Keratinocyte (primary cell): ENCODE data around the gene IFNA14.

Experiments used
- EZH2 ChIP-seq: IDR thresholded peaks from one replicate; pipeline ENCODE4 v1.6.1; 2012; ENCODE audit warnings: inconsistent platforms, mild to moderate bottlenecking, low read length, moderate library complexity
- TF ChIP-seq, protein P1 (sequence below), 3 experiments: IDR thresholded peaks in 1 of 3; conservative IDR thresholded peaks in 1 of 3; optimal IDR thresholded peaks in 1 of 3; 2 replicates in 2 of 3; 3 replicates in 1 of 3; pipeline versions ENCODE3 to v1.5.1; 2011; ENCODE audit warnings: low read length in 3 of 3, mild to moderate bottlenecking in 3 of 3, moderate library complexity in 2 of 3, control low read depth in 1 of 3, inconsistent platforms in 1 of 3; ENCODE audit not compliant: insufficient read depth in 2 of 3; ENCODE audit errors: extremely low read depth in 1 of 3

DNA sequence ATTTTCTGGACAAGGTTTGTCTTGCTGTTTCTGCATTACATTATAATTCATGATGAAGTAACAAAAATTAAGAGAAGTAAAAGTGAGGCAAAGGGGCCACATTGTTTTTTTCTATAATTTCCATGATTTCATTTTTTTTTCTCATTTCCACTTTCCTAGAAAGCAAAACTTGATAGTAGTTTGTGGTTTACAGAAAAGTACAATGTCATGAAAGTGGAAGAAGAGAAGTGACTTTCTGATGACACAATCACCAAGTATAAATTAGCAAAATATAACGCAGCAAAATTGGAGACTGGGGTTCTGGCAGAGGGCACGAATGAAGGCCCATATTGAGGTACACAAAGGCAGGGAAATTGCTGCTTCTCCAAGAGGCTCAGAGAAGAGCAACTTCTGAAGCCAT, 5.0 kb upstream of the IFNA14 start:
- TF ChIP-seq, protein P1, sequence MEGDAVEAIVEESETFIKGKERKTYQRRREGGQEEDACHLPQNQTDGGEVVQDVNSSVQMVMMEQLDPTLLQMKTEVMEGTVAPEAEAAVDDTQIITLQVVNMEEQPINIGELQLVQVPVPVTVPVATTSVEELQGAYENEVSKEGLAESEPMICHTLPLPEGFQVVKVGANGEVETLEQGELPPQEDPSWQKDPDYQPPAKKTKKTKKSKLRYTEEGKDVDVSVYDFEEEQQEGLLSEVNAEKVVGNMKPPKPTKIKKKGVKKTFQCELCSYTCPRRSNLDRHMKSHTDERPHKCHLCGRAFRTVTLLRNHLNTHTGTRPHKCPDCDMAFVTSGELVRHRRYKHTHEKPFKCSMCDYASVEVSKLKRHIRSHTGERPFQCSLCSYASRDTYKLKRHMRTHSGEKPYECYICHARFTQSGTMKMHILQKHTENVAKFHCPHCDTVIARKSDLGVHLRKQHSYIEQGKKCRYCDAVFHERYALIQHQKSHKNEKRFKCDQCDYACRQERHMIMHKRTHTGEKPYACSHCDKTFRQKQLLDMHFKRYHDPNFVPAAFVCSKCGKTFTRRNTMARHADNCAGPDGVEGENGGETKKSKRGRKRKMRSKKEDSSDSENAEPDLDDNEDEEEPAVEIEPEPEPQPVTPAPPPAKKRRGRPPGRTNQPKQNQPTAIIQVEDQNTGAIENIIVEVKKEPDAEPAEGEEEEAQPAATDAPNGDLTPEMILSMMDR (optimal IDR thresholded peaks at IDR 0.05 in 1 of 3, IDR thresholded peaks at IDR 0.05 in 1 of 3, conservative IDR thresholded peaks at IDR 0.05 in 1 of 3; ENCODE audit: extremely low read depth in 1 of 3, insufficient read depth in 2 of 3, low read length in 3 of 3): no peak
- TF ChIP-seq EZH2: no peak
